Body of pancreas (tissue), 4 donors: Measurements from ENCODE around the gene CTF1. TPM values are rescaled to one million over a fixed set of nuclear protein-coding genes. Genes with fewer than 3 reads are reported as not detected.

Source experiments
- ATAC-seq: fragments of 150-250 bp; one replicate; pipeline ENCODE4 v1.9.1; 2016
- DNase-seq, 4 donors: peaks; one replicate each; pipeline ENCODE4 v3.0.0-alpha.2; 2019
- H3K27ac ChIP-seq, 4 donors: fragments of 200-600 bp; sonication (generic); 1 replicate in 3 of 4; 2 replicates in 1 of 4; pipeline versions ENCODE4 v1.5.1 to v1.6.1; 2016 to 2019; ENCODE audit warnings: mild to moderate bottlenecking in 1 of 4, mixed read lengths in 1 of 4, moderate library complexity in 1 of 4
- H3K27me3 ChIP-seq, 2 donors: fragments of 200-600 bp; sonication (generic); one replicate each; pipeline ENCODE4 v1.6.0; 2016; ENCODE audit warnings: mild to moderate bottlenecking in 1 of 2
- H3K36me3 ChIP-seq, 2 donors: fragments of 200-600 bp; sonication (generic); replicated peaks in 1 of 2; 2 replicates each; pipeline ENCODE4 v1.5.1; 2016; ENCODE audit warnings: low read depth in 2 of 2; ENCODE audit not compliant: insufficient read depth in 1 of 2
- H3K4me1 ChIP-seq: fragments of 200-600 bp; sonication (generic); one replicate; pipeline ENCODE4 v1.6.0; 2016
- H3K4me3 ChIP-seq, 2 donors: fragments of 200-600 bp; sonication (generic); 1 replicate in 1 of 2; 2 replicates in 1 of 2; pipeline ENCODE4 v1.5.1; 2016 to 2019
- H3K9me3 ChIP-seq, 3 donors: fragments of 200-600 bp; sonication (generic); 1 replicate in 2 of 3; 2 replicates in 1 of 3; pipeline ENCODE4 v1.5.1; 2016
- CTCF ChIP-seq, 7 experiments: fragments of 450-650 bp in 4 of 7; fragments of 200-600 bp in 3 of 7; sonication (generic) in 3 of 7; IDR thresholded peaks; one replicate each; pipeline ENCODE4 v1.5.1; 2016 to 2019; ENCODE audit warnings: antibody characterized with exemption in 7 of 7
- POLR2A ChIP-seq, 3 donors: fragments of 450-650 bp; IDR thresholded peaks; one replicate each; pipeline ENCODE4 v1.6.1; 2016; ENCODE audit warnings: antibody characterized with exemption in 3 of 3, mild to moderate bottlenecking in 2 of 3
- WGBS, 2 donors: methylation state at CpG; one replicate each; pipeline ENCODE4 v1.1.5; 2017; 5-methylcytosine and 5-hydroxymethylcytosine counted together
- intact Hi-C: fragments of 100-400 bp; cut with DNase I; formaldehyde crosslinking; loops from one replicate; pipeline ENCODE4 v1.15.1; 2023
- total RNA-seq, 2 donors: library from RNA; depleted of rRNA; stranded (reverse); fragments of >200 nt; gene quantifications; one replicate each; pipeline ENCODE4 v1.1.0, GENCODE V29; 2016

CTF1 gene
- total RNA-seq, 2 donors from 2014 or later: 1.0 to 2.0 TPM

- H3K27ac ChIP-seq: peak overlapping the region; percentile 91 to 96 (median 95)
- no peak for DNase-seq
- 72 to 78% methylated on average over 27 to 32 of the region's 32 CpGs for WGBS, 2 donors
- intact Hi-C loops: no loop called here
- H3K9me3 ChIP-seq: no peaks in the 10 kb centered on the region
- no peaks in the 10 kb centered on the region for H3K36me3 ChIP-seq
- no peak for ATAC-seq
- no peak overlapping the region for H3K4me3 ChIP-seq
- H3K4me1 ChIP-seq: peaks cover 43% of the 10 kb centered on the region
- no peak for TF ChIP-seq CTCF (IDR thresholded peaks at IDR 0.05)
- H3K27me3 ChIP-seq: no peaks in the 10 kb centered on the region
These were observed 670 bp upstream of the CTF1 start for GRCh38 chr16:30895627-30896260.

- Histone ChIP-seq H3K4me1 (peaks cover 54% of the 10 kb centered on the region), H3K27me3 (no peaks in the 10 kb centered on the region), H3K4me3 (peak overlapping the region; percentile 19 to 20), H3K9me3 (no peaks in the 10 kb centered on the region), H3K27ac (peak overlapping the region; percentile 91 to 96 (median 95)), H3K36me3 (no peaks in the 10 kb centered on the region)
- 14 to 24% methylated on average over 19 to 31 of the region's 31 CpGs for WGBS, 2 donors
- ATAC-seq (peak; percentile 75), DNase-seq (peak; percentile 90 to 92 (median 91))
- TF ChIP-seq POLR2A (IDR thresholded peaks at IDR 0.05) (peak in 2 of 3 donors; percentile 57 to 69), CTCF (IDR thresholded peaks at IDR 0.05) (no peak)
- intact Hi-C loops: no loop called here
These were observed 697 bp downstream of the CTF1 start for GRCh38 chr16:30896889-30897733.

- TF ChIP-seq CTCF (IDR thresholded peaks at IDR 0.05) (no peak), POLR2A (IDR thresholded peaks at IDR 0.05) (no peak)
- WGBS, 2 donors: 49% methylated on average over 2 of the region's 2 CpGs; no CpG with 5 or more reads in 1 of the 2 donors
- peaks cover 42% of the 10 kb centered on the region for H3K4me1 ChIP-seq
- no peak overlapping the region for H3K27ac ChIP-seq
- H3K4me3 ChIP-seq: no peak overlapping the region
- H3K9me3 ChIP-seq: no peaks in the 10 kb centered on the region
- ATAC-seq: no peak
- no peaks in the 10 kb centered on the region for H3K27me3 ChIP-seq
- intact Hi-C loops: no loop called here
- no peak for DNase-seq
- H3K36me3 ChIP-seq: no peaks in the 10 kb centered on the region
These were observed 3.4 kb downstream of the CTF1 start for GRCh38 chr16:30899794-30900193.

GRCh38 chr16:30900588-30900987 is 4.2 kb downstream of the CTF1 start:
- H3K4me1 ChIP-seq: peaks cover 36% of the 10 kb centered on the region
- no peaks in the 10 kb centered on the region for H3K27me3 ChIP-seq
- H3K27ac ChIP-seq: no peak overlapping the region
- DNase-seq (no peak), ATAC-seq (no peak)
- 96 to 98% methylated on average over 5 of the region's 5 CpGs for whole genome bisulfite sequencing, 2 donors
- TF ChIP-seq POLR2A (IDR thresholded peaks at IDR 0.05) (no peak), CTCF (IDR thresholded peaks at IDR 0.05) (no peak)
- intact Hi-C loops: no loop called here
- H3K36me3 ChIP-seq: no peaks in the 10 kb centered on the region
- no peaks in the 10 kb centered on the region for H3K9me3 ChIP-seq
- no peak overlapping the region for H3K4me3 ChIP-seq
